LNCAP (cell line): ENCODE measurements around the gene RGP1.

ENCODE experiments used
- CTCF ChIP-seq: fragments of 450-650 bp; IDR thresholded peaks from 2 replicates; pipeline ENCODE4 v1.5.1; 2017; ENCODE audit warnings: mild to moderate bottlenecking

Gene RGP1

GRCh38 chr9:35731415-35732184, 17.5 kb upstream of the RGP1 start:
- TF ChIP-seq CTCF = no peak

- TF ChIP-seq CTCF = peak; percentile 32; the same call in 1 of the 2 replicates
These were observed 16.8 kb upstream of the RGP1 start, which contains the start of the genes CREB3 and TLN1 for GRCh38 chr9:35732185-35732799. Gene CREB3 (plus strand): TSS chr9:35732666. CDS start chr9:35732773, 107 bp downstream. Gene TLN1 (minus strand): TSS chr9:35732195. CDS start chr9:35725694, 6,501 bp downstream.

- TF ChIP-seq CTCF = peak; percentile 29; the same call in 1 of the 2 replicates
These were observed 16.1 kb upstream of the RGP1 start for GRCh38 chr9:35732800-35733541.

- TF ChIP-seq CTCF = no peak
These were observed 15.0 kb upstream of the RGP1 start for GRCh38 chr9:35734096-35734495.

GRCh38 chr9:35736201-35736633, 12.9 kb upstream of the RGP1 start:
- peak; percentile 88 for TF ChIP-seq CTCF

- TF ChIP-seq CTCF = no peak
These were observed 11.9 kb upstream of the RGP1 start for GRCh38 chr9:35737143-35737542.

GRCh38 chr9:35738186-35738585, 10.9 kb upstream of the RGP1 start:
- no peak for TF ChIP-seq CTCF
